SU-DHL-6 (cell line): ENCODE results near the gene WFDC8.

Experiments used
- H2AFZ ChIP-seq: fragments of 200-600 bp; sonication (generic); 2 replicates; pipeline ENCODE4 v1.6.1; 2014; ENCODE audit warnings: low read depth, mild to moderate bottlenecking, moderate library complexity, mixed read lengths, antibody characterized with exemption, low read length; ENCODE audit not compliant: severe bottlenecking
- H3F3A ChIP-seq: fragments of 200-600 bp; shearing (Covaris generic); 2 replicates; pipeline ENCODE4 v1.6.0; 2016; ENCODE audit warnings: antibody characterized with exemption, mild to moderate bottlenecking; ENCODE audit not compliant: insufficient read depth
- H3K27ac ChIP-seq: fragments of 200-600 bp; sonication (generic); 2 replicates; pipeline ENCODE4 v1.5.1; 2016; ENCODE audit warnings: low read depth, mild to moderate bottlenecking, low read length, moderate library complexity, mixed read lengths
- H3K27me3 ChIP-seq: fragments of 200-600 bp; sonication (generic), shearing (Covaris generic); 2 replicates; pipeline ENCODE4 v1.6.0; 2014; ENCODE audit warnings: mild to moderate bottlenecking, low read length
- H3K36me3 ChIP-seq: fragments of 200-600 bp; sonication (generic); 2 replicates; pipeline ENCODE4 v1.6.1; 2014; ENCODE audit warnings: mild to moderate bottlenecking, low read length, mixed read lengths
- H3K4me2 ChIP-seq: fragments of 300-600, 200-600 bp; shearing (Covaris generic), sonication (generic); 2 replicates; pipeline ENCODE4 v1.6.0; 2014; ENCODE audit warnings: low read length, low read depth, mild to moderate bottlenecking; ENCODE audit not compliant: poor library complexity, severe bottlenecking
- H3K4me3 ChIP-seq: fragments of 200-600 bp; sonication (generic); 2 replicates; pipeline ENCODE4 v1.5.1; 2014; ENCODE audit warnings: antibody characterized with exemption, low read length, mild to moderate bottlenecking, mixed read lengths; ENCODE audit not compliant: insufficient read depth, poor library complexity, severe bottlenecking
- H3K79me2 ChIP-seq: fragments of 200-600 bp; sonication (generic); 2 replicates; pipeline ENCODE4 v1.6.1; 2014; ENCODE audit warnings: mild to moderate bottlenecking, low read length, moderate library complexity; ENCODE audit not compliant: insufficient read depth
- H3K9ac ChIP-seq: fragments of 200-600 bp; sonication (generic); 2 replicates; pipeline ENCODE4 v1.7.0; 2014; ENCODE audit warnings: mild to moderate bottlenecking, low read length
- H3K9me2 ChIP-seq: fragments of 200-600 bp; sonication (generic); replicated peaks from 2 replicates; pipeline ENCODE4 v1.6.1; 2014; ENCODE audit warnings: low read length; ENCODE audit not compliant: insufficient read depth
- H3K9me3 ChIP-seq: fragments of 200-600 bp; sonication (generic); 2 replicates; pipeline ENCODE4 v1.6.1; 2014; ENCODE audit warnings: low read length, mixed read lengths; ENCODE audit not compliant: insufficient read depth
- H4K20me1 ChIP-seq: fragments of 200-600 bp; sonication (generic); 2 replicates; pipeline ENCODE4 v1.6.1; 2014; ENCODE audit warnings: low read depth, mild to moderate bottlenecking, antibody characterized with exemption, low read length, moderate library complexity, mixed read lengths
- EZH2phosphoT487 ChIP-seq: fragments of 200-600 bp; sonication (generic), shearing (Covaris generic); conservative IDR thresholded peaks from 2 replicates; pipeline ENCODE4 v1.6.1; 2018; ENCODE audit warnings: mild to moderate bottlenecking, antibody characterized with exemption, low read length, moderate library complexity, mixed read lengths
- TF ChIP-seq, protein P1 (sequence below): fragments of 200-600 bp; sonication (generic); IDR thresholded peaks from one replicate; pipeline ENCODE4 v1.5.1; 2017; ENCODE audit warnings: antibody characterized with exemption, mild to moderate bottlenecking, low read length, moderate library complexity; ENCODE audit not compliant: insufficient read depth, poor library complexity, severe bottlenecking

WFDC8 gene

GRCh38 chr20:45552456-45552855 is 26.6 kb downstream of the WFDC8 start:
- no peak overlapping the region for H3K4me2 ChIP-seq
- H3K4me3 ChIP-seq = no peak overlapping the region
- no peaks in the 10 kb centered on the region for H3K9me2 ChIP-seq
- H3F3A ChIP-seq = no peaks in the 10 kb centered on the region
- 0 out of 2 replicates have a peak, but pooled peaks cover 3% of the 10 kb centered on the region for H3K27me3 ChIP-seq
- no peak overlapping the region for H2AFZ ChIP-seq
- no peaks in the 10 kb centered on the region for H3K9me3 ChIP-seq
- H3K36me3 ChIP-seq = no peaks in the 10 kb centered on the region
- H3K9ac ChIP-seq = no peak overlapping the region
- no peak overlapping the region for H3K27ac ChIP-seq
- TF ChIP-seq, protein P1, sequence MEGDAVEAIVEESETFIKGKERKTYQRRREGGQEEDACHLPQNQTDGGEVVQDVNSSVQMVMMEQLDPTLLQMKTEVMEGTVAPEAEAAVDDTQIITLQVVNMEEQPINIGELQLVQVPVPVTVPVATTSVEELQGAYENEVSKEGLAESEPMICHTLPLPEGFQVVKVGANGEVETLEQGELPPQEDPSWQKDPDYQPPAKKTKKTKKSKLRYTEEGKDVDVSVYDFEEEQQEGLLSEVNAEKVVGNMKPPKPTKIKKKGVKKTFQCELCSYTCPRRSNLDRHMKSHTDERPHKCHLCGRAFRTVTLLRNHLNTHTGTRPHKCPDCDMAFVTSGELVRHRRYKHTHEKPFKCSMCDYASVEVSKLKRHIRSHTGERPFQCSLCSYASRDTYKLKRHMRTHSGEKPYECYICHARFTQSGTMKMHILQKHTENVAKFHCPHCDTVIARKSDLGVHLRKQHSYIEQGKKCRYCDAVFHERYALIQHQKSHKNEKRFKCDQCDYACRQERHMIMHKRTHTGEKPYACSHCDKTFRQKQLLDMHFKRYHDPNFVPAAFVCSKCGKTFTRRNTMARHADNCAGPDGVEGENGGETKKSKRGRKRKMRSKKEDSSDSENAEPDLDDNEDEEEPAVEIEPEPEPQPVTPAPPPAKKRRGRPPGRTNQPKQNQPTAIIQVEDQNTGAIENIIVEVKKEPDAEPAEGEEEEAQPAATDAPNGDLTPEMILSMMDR = no peak
- TF ChIP-seq EZH2phosphoT487 = no peak
- H3K79me2 ChIP-seq = no peaks in the 10 kb centered on the region
- H4K20me1 ChIP-seq = no peaks in the 10 kb centered on the region

DNA sequence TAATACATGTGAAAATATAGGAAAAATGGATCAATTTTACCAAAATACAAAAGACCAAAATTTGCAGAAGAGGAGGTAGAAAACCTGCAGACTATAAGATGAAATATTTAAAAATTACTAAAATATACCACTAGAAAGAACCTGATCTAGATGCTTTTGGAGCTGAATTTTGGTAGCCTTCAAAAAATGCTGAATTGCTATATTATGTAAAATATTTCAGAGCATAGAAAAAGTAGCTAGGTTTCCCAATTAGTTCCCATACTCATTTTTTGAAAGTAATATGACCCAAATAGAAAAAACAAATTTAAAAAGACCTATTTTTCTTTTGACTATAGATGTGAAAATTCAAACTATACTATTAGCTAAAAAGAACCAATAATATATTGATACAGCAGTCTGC is 28.3 kb downstream of the WFDC8 start:
- H3K9ac ChIP-seq = no peak overlapping the region

GRCh38 chr20:45548410-45548809 is 30.7 kb downstream of the WFDC8 start:
- Histone ChIP-seq H3K27me3 (0 out of 2 replicates have a peak, but pooled peaks cover 3% of the 10 kb centered on the region), H3K27ac (no peak overlapping the region), H3K36me3 (no peaks in the 10 kb centered on the region), H4K20me1 (no peaks in the 10 kb centered on the region), H3K9me3 (no peaks in the 10 kb centered on the region), H3K4me3 (no peak overlapping the region), H3K9ac (no peak overlapping the region), H2AFZ (no peak overlapping the region), H3F3A (no peaks in the 10 kb centered on the region), H3K4me2 (no peak overlapping the region), H3K9me2 (no peaks in the 10 kb centered on the region), H3K79me2 (no peaks in the 10 kb centered on the region)
- TF ChIP-seq, protein P1 = no peak
- TF ChIP-seq EZH2phosphoT487 = no peak

More for the DNA sequence above, 28.3 kb downstream of the WFDC8 start:
- Histone ChIP-seq H3K4me3 (no peak overlapping the region), H2AFZ (no peak overlapping the region), H3K36me3 (no peaks in the 10 kb centered on the region), H4K20me1 (no peaks in the 10 kb centered on the region), H3K27me3 (0 out of 2 replicates have a peak, but pooled peaks cover 3% of the 10 kb centered on the region), H3F3A (no peaks in the 10 kb centered on the region), H3K27ac (no peak overlapping the region), H3K9me2 (no peaks in the 10 kb centered on the region), H3K79me2 (no peaks in the 10 kb centered on the region), H3K4me2 (no peak overlapping the region), H3K9me3 (no peaks in the 10 kb centered on the region)
- TF ChIP-seq, protein P1 = no peak
- TF ChIP-seq EZH2phosphoT487 = no peak
